ENCODE data around the gene PEX11B.

The PEX11B gene

DNA sequence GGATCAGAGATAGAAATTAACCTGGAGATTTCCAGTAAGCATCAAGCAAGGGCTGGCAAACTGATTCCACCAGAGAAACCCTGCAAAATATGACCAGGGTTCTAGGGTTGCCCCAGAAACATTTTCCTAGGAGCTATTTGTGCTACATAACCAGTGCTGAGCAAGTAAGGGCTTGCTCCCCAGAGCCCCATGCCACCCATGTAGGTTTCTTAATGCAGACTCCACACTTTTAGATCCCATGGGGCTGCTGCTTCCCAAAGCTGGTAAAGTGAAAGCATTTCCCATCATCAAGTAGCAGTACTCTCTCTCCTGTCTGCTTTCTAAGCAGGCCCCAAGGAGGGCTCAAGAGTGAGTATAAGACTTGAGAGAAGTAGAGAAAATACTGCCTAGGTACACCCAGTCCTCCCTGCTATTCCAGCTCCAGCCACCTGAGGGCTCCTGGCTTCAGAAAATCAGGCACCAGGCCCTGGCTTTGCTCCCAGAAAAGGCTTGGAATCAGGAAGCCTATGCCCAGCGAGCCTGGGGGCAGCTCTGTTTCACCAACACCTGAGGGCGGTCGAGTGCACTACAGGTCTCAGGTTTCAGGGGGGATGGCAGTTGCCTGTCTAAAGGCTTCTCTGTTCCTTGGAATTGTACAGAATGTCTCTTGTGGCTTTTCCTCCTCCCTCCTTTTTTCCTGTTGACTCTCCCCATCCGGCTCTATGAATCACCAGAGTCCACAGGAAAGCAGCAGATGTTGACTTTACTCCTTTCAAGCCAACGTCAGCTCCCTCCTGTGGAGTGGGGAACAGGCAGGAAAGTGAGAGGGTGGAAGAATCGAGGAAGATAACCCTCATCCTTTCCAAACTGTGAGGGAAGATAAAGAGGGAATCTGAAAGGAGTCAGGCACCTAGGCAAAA lies 26.7 kb downstream of the PEX11B start:
- Histone ChIP-seq H3K4me3 (ENCODE audit: insufficient read depth in 1 of 2, low read depth in 1 of 2, low read length in 2 of 2) (peak overlapping the region in 1 of 2 experiments; percentile 50), H4K91ac (ENCODE audit: low read length) (peak overlapping the region; percentile 65), H3K27me3 (ENCODE audit: control insufficient read depth in 1 of 2, insufficient read depth in 1 of 2, low read length in 2 of 2) (no peaks in the 10 kb centered on the region), H3K36me3 (ENCODE audit: control insufficient read depth in 1 of 2, insufficient read depth in 2 of 2, low read depth in 1 of 2, low read length in 2 of 2) (peaks cover 11 to 47% of the 10 kb centered on the region in 2 experiments), H3K9ac (ENCODE audit: low read length) (peak overlapping the region; percentile 88), H2BK5ac (ENCODE audit: low read depth, low read length, poor library complexity, severe bottlenecking) (peak overlapping the region; percentile 93), H3K79me1 (replicated peaks; ENCODE audit: low read length, poor library complexity, severe bottlenecking) (peaks cover 2% of the 10 kb centered on the region), H2BK12ac (ENCODE audit: low read length in 2 of 2) (peak overlapping the region; percentile 14 to 88), H3K4me1 (ENCODE audit: control insufficient read depth, insufficient read depth, low read depth, low read length) (peaks cover 21% of the 10 kb centered on the region), H3K23ac (ENCODE audit: low read length in 2 of 2) (no peak overlapping the region), H2BK15ac (ENCODE audit: low read depth, poor library complexity, severe bottlenecking) (peak overlapping the region; percentile 82), H3K4ac (ENCODE audit: low read depth in 1 of 2, low read length in 2 of 2) (peak overlapping the region; percentile 76 to 89), H2BK120ac (ENCODE audit: low read depth, low read length) (peak overlapping the region; percentile 69), H2AK5ac (ENCODE audit: low read length, severe bottlenecking) (peak overlapping the region; percentile 93), H2AFZ (ENCODE audit: low read depth, low read length) (no peak overlapping the region), H3K9me3 (ENCODE audit: control insufficient read depth, low read length) (no peaks in the 10 kb centered on the region), H3K4me2 (ENCODE audit: low read length, poor library complexity, severe bottlenecking) (peak overlapping the region; percentile 62), H3K14ac (ENCODE audit: low read length in 2 of 2) (no peak overlapping the region), H4K8ac (ENCODE audit: low read length) (peak overlapping the region; percentile 81), H3K27ac (ENCODE audit: low read length, poor library complexity, severe bottlenecking) (peak overlapping the region; percentile 98), H3K18ac (ENCODE audit: low read depth in 1 of 2, low read length in 2 of 2) (peak overlapping the region; percentile 65 to 90)
- WGBS = 0% methylated on average over 3 of the region's 6 CpGs
- peak; percentile 99 for DNase-seq

DNA sequence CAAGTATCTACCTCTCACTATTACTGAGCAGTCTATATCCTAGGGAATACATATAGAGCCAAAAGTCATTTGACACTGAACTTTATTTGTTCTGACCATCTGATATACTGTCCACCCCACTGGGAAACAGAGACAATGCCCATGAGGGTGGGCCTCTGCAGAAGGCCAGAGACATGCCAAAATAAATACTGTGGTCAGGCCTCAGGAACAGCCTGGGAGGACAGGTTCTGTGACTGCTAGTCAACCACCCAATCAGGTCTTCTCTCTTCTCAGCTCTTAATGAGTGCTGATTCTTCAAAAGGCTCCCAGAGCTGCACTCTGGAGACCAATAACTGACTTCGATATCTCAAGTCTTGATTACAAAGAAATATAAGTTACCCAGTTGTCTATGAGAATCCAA lies 27.4 kb downstream of the PEX11B start:
- peak overlapping the region in 1 of 2 experiments; percentile 50 for H3K4me3 ChIP-seq (ENCODE audit: insufficient read depth in 1 of 2, low read depth in 1 of 2, low read length in 2 of 2)
- H3K4me1 ChIP-seq (ENCODE audit: control insufficient read depth, insufficient read depth, low read depth, low read length) = peaks cover 23% of the 10 kb centered on the region
- H2BK12ac ChIP-seq (ENCODE audit: low read length in 2 of 2) = peak overlapping the region in 1 of 2 experiments; percentile 67
- DNase-seq = no peak
- no peak overlapping the region for H2AK5ac ChIP-seq (ENCODE audit: low read length, severe bottlenecking)
- no peaks in the 10 kb centered on the region for H3K27me3 ChIP-seq (ENCODE audit: control insufficient read depth in 1 of 2, insufficient read depth in 1 of 2, low read length in 2 of 2)
- H3K9me3 ChIP-seq (ENCODE audit: control insufficient read depth, low read length) = no peaks in the 10 kb centered on the region
- peaks cover 4 to 40% of the 10 kb centered on the region in 2 experiments for H3K36me3 ChIP-seq (ENCODE audit: control insufficient read depth in 1 of 2, insufficient read depth in 2 of 2, low read depth in 1 of 2, low read length in 2 of 2)
- peak overlapping the region; percentile 88 for H3K9ac ChIP-seq (ENCODE audit: low read length)
- no peak overlapping the region for H3K18ac ChIP-seq (ENCODE audit: low read depth in 1 of 2, low read length in 2 of 2)
- WGBS = no CpG with 5 or more reads among the region's 1 CpG
- peaks cover 2% of the 10 kb centered on the region for H3K79me1 ChIP-seq (replicated peaks; ENCODE audit: low read length, poor library complexity, severe bottlenecking)
- peak overlapping the region in 1 of 2 experiments; percentile 88 for H3K4ac ChIP-seq (ENCODE audit: low read depth in 1 of 2, low read length in 2 of 2)
- no peak overlapping the region for H3K23ac ChIP-seq (ENCODE audit: low read length in 2 of 2)
- no peak overlapping the region for H2BK15ac ChIP-seq (ENCODE audit: low read depth, poor library complexity, severe bottlenecking)
- H4K8ac ChIP-seq (ENCODE audit: low read length) = peak overlapping the region; percentile 19
- no peak overlapping the region for H3K4me2 ChIP-seq (ENCODE audit: low read length, poor library complexity, severe bottlenecking)
- no peak overlapping the region for H4K91ac ChIP-seq (ENCODE audit: low read length)
- H2BK5ac ChIP-seq (ENCODE audit: low read depth, low read length, poor library complexity, severe bottlenecking) = no peak overlapping the region
- no peak overlapping the region for H2AFZ ChIP-seq (ENCODE audit: low read depth, low read length)
- no peak overlapping the region for H3K14ac ChIP-seq (ENCODE audit: low read length in 2 of 2)
- H2BK120ac ChIP-seq (ENCODE audit: low read depth, low read length) = peak overlapping the region; percentile 69
- H3K27ac ChIP-seq (ENCODE audit: low read length, poor library complexity, severe bottlenecking) = peak overlapping the region; percentile 98

GRCh38 chr1:145889722-145890121 lies 28.8 kb downstream of the PEX11B start:
- no peak for DNase-seq
- 97% methylated on average over 3 of the region's 3 CpGs for whole genome bisulfite sequencing
- no peaks in the 10 kb centered on the region for H3K9me3 ChIP-seq (ENCODE audit: control insufficient read depth, low read length)

DNA sequence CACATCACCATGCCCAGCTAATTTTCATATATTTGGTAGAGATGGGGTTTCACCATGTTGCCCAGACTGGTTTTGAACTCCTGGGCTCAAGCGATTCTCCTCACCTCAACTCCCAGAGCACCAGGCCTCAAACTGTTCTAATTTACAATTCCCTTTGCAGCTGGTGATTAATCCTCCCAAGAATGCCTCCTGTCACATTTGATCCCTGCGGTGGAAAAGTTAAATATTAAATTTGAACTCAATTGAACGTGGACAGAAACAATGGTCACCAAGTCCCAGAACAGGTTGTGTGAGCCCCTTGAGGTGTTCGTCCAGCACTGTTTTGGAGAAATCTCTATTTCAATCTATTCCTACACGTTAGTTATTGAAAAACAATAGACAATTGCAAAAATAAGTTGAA lies 30.9 kb downstream of the PEX11B start:
- Histone ChIP-seq H2BK15ac (ENCODE audit: low read depth, poor library complexity, severe bottlenecking) (no peak overlapping the region), H4K8ac (ENCODE audit: low read length) (no peak overlapping the region), H3K79me1 (replicated peaks; ENCODE audit: low read length, poor library complexity, severe bottlenecking) (peaks cover 2% of the 10 kb centered on the region), H3K36me3 (ENCODE audit: control insufficient read depth in 1 of 2, insufficient read depth in 2 of 2, low read depth in 1 of 2, low read length in 2 of 2) (peaks cover 0 to 11% of the 10 kb centered on the region in 2 experiments), H3K4me1 (ENCODE audit: control insufficient read depth, insufficient read depth, low read depth, low read length) (peaks cover 29% of the 10 kb centered on the region), H3K4ac (ENCODE audit: low read depth in 1 of 2, low read length in 2 of 2) (no peak overlapping the region), H3K27ac (ENCODE audit: low read length, poor library complexity, severe bottlenecking) (peak overlapping the region; percentile 78), H4K91ac (ENCODE audit: low read length) (no peak overlapping the region), H3K14ac (ENCODE audit: low read length in 2 of 2) (no peak overlapping the region), H3K9ac (ENCODE audit: low read length) (no peak overlapping the region), H2AFZ (ENCODE audit: low read depth, low read length) (no peak overlapping the region), H2AK5ac (ENCODE audit: low read length, severe bottlenecking) (peak overlapping the region; percentile 41), H3K4me3 (ENCODE audit: insufficient read depth in 1 of 2, low read depth in 1 of 2, low read length in 2 of 2) (no peak overlapping the region), H3K9me3 (ENCODE audit: control insufficient read depth, low read length) (no peaks in the 10 kb centered on the region), H2BK5ac (ENCODE audit: low read depth, low read length, poor library complexity, severe bottlenecking) (no peak overlapping the region), H2BK12ac (ENCODE audit: low read length in 2 of 2) (no peak overlapping the region), H3K23ac (ENCODE audit: low read length in 2 of 2) (no peak overlapping the region), H2BK120ac (ENCODE audit: low read depth, low read length) (no peak overlapping the region), H3K27me3 (ENCODE audit: control insufficient read depth in 1 of 2, insufficient read depth in 1 of 2, low read length in 2 of 2) (no peaks in the 10 kb centered on the region), H3K18ac (ENCODE audit: low read depth in 1 of 2, low read length in 2 of 2) (no peak overlapping the region), H3K4me2 (ENCODE audit: low read length, poor library complexity, severe bottlenecking) (peak overlapping the region; percentile 26)
- WGBS = 97% methylated on average over 4 of the region's 5 CpGs
- no peak for DNase-seq

More at GRCh38 chr1:145889722-145890121, 28.8 kb downstream of the PEX11B start:
- H3K4me1 ChIP-seq (ENCODE audit: control insufficient read depth, insufficient read depth, low read depth, low read length) = peaks cover 31% of the 10 kb centered on the region
- H2BK120ac ChIP-seq (ENCODE audit: low read depth, low read length) = no peak overlapping the region
- no peak overlapping the region for H3K4me2 ChIP-seq (ENCODE audit: low read length, poor library complexity, severe bottlenecking)
- peak overlapping the region; percentile 89 for H2AK5ac ChIP-seq (ENCODE audit: low read length, severe bottlenecking)
- no peak overlapping the region for H2BK15ac ChIP-seq (ENCODE audit: low read depth, poor library complexity, severe bottlenecking)
- H3K27ac ChIP-seq (ENCODE audit: low read length, poor library complexity, severe bottlenecking) = no peak overlapping the region
- no peaks in the 10 kb centered on the region for H3K27me3 ChIP-seq (ENCODE audit: control insufficient read depth in 1 of 2, insufficient read depth in 1 of 2, low read length in 2 of 2)
- no peak overlapping the region for H3K23ac ChIP-seq (ENCODE audit: low read length in 2 of 2)
- no peak overlapping the region for H4K91ac ChIP-seq (ENCODE audit: low read length)
- H3K18ac ChIP-seq (ENCODE audit: low read depth in 1 of 2, low read length in 2 of 2) = no peak overlapping the region
- peak overlapping the region; percentile 50 for H4K8ac ChIP-seq (ENCODE audit: low read length)
- H3K4ac ChIP-seq (ENCODE audit: low read depth in 1 of 2, low read length in 2 of 2) = peak overlapping the region in 1 of 2 experiments; percentile 45
- H2BK12ac ChIP-seq (ENCODE audit: low read length in 2 of 2) = peak overlapping the region in 1 of 2 experiments; percentile 48
- H3K79me1 ChIP-seq (replicated peaks; ENCODE audit: low read length, poor library complexity, severe bottlenecking) = peaks cover 2% of the 10 kb centered on the region
- H3K36me3 ChIP-seq (ENCODE audit: control insufficient read depth in 1 of 2, insufficient read depth in 2 of 2, low read depth in 1 of 2, low read length in 2 of 2) = peaks cover 0 to 26% of the 10 kb centered on the region in 2 experiments
- H2AFZ ChIP-seq (ENCODE audit: low read depth, low read length) = no peak overlapping the region
- no peak overlapping the region for H3K4me3 ChIP-seq (ENCODE audit: insufficient read depth in 1 of 2, low read depth in 1 of 2, low read length in 2 of 2)
- peak overlapping the region; percentile 1 for H3K9ac ChIP-seq (ENCODE audit: low read length)
- H3K14ac ChIP-seq (ENCODE audit: low read length in 2 of 2) = no peak overlapping the region
- no peak overlapping the region for H2BK5ac ChIP-seq (ENCODE audit: low read depth, low read length, poor library complexity, severe bottlenecking)

Data from mesenchymal stem cell (in vitro differentiated cells and primary cell).